Epithelial cell of prostate (primary cell): Measurements from ENCODE around the gene IL23R.
A peak's percentile ranks its signal among the peaks of the same experiment; 100 is the strongest.

Experiments used
- DNase-seq: peaks from one replicate; pipeline ENCODE4 v3.0.0-alpha.2; 2011; ENCODE audit warnings: low read depth, low spot score
- H3K27ac ChIP-seq: fragments of 450-650 bp; 2 replicates; pipeline ENCODE4 v1.5.1; 2017; ENCODE audit warnings: mild to moderate bottlenecking

The IL23R gene

DNA sequence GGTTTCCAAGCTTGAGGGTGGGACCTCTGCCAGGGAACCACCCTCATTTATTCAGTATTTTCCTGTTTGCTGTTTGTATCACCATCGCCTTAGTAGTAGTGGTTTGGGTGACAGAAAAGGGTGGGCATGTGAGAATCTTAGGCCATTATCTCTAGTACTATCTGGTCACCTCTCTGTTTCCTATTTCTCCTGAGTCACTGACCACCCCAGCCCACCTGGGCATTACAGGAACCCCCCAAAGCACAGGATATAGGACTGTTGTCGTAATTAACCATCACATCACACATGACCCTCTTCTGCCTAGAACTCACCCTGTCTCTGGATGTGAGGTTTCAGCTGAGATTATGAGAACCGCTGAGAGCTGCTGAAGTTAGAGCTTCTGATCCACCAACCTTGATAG, 60.4 kb downstream of the IL23R start:
- no peak for DNase-seq
- no peak overlapping the region for H3K27ac ChIP-seq

DNA sequence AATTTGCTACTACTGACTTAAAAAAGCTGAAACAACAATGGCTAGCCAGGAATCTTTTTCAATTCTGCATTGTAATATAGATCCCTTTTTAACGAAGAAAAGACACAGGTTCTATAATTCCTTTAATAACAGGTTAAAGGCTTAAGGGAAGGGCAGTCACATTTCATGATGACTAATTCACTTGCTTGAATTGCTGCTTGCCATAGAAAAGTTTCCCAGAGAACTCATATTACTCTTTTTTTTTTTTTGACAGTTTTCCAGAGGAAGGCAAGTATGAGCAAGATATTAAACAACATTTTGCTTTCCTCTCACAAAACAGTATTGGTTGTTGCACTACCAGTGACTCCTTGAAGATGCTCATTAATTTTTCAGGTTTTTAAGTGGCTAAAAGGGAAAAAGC, 60.9 kb downstream of the IL23R start:
- no peak overlapping the region for H3K27ac ChIP-seq

DNA sequence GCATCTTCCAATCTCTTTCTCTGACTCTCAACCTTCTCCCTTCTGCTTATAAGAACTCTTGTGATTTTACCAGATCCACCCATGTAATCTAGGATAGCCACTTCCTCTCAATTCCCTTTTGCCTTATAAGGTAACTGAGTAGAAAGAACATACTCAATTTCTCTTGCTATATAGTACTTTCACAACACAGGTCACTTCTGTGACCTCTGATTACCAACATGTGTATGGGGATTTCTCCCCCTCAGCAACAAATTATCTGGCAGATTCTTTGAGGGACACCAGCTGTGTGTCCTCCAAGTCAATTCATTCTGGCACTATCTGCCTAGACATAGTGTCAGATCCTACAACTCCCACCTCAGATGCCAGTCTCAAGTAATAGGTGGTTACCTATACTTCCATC, 62.5 kb downstream of the IL23R start:
- H3K27ac ChIP-seq, result no peak overlapping the region
- DNase-seq, result no peak

More for the DNA sequence above, 60.9 kb downstream of the IL23R start:
- DNase-seq, result peak; percentile 43

DNA sequence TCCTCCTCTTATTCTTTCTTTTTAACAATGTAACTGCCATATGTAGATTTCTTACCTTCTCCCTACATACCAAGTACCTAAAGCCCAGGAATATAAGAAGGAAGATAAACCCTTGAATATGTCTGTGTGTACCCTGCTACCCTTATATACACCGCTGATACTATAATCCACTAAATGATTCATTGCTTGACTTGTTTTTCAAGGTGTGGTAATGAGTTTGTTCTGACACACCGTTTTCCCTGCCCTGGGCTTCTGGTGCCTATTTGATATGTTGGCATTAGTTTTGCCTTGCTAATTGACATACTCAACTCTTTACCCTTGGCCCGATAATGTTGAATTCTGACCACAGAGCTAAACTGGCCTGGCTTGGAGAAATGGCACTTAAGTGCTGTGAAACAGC, 64.3 kb downstream of the IL23R start:
- peak; percentile 74 for DNase-seq
- peak overlapping the region; percentile 62 for H3K27ac ChIP-seq

DNA sequence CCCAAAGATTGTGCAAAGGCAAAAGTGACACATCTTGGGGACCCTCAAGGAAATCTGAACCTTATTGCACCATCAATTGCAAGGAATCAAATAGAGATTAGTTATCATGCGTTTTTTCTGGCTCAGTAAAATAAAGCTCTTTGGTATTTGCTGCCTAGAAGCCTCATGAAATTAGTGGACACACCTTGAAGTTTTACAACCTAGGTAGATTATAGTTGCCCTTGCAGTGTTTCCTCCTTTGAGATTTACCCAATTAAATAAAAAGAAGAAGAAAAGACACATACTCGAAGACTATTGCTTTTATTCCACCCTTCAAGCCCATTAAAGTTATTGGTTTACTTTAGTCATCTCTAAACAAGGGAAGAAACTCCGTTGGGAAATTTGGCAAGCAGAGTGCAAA, 70.0 kb downstream of the IL23R start:
- DNase-seq, result no peak

DNA sequence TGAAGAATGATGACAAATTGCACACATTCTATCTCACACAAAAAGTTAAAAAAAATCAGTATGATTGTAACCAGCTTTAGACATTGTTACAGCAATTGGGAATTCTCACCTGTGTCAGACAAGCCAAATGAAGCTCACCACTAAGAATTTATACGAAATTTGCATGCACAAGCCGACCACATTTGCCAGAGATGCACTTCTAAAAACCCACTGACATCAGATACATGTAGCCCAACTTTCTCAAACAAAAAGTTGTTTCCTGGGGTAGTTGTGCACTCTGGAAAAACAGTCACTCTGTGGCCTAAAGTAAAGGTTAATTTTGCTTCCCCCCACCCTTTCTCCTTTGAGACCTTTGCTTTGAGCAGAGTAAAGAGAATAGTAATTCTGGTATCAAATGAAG, 73.5 kb downstream of the IL23R start:
- DNase-seq, result no peak
- no peak overlapping the region for H3K27ac ChIP-seq

More for the DNA sequence above, 70.0 kb downstream of the IL23R start:
- H3K27ac ChIP-seq, result no peak overlapping the region

DNA sequence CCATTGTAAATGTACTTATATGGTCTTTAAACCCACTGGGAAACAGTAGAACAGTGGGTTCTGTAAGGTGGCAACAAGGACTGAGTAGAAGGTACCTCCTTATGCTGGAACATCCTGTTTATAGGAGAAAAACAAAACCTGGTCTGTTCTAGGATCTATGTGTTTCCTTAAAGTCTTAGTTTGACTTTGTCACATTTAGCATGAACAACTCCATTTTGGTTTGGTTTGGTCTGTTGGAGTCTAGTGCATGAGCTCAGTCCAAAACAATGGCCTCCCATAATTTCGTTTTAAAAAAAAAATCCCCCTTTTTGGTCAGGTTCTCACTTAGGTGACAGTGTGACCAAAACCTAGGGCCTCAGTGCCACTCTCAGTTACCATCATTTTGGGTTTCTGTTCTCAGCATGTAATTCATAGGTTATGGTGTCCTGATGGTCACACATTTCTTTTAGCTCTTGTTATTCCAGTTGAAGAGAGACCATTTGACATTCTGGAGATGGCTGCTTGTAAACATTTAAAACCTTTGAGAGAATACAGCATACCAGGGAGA, 75.0 kb downstream of the IL23R start:
- DNase-seq, result no peak
- H3K27ac ChIP-seq, result no peak overlapping the region

DNA sequence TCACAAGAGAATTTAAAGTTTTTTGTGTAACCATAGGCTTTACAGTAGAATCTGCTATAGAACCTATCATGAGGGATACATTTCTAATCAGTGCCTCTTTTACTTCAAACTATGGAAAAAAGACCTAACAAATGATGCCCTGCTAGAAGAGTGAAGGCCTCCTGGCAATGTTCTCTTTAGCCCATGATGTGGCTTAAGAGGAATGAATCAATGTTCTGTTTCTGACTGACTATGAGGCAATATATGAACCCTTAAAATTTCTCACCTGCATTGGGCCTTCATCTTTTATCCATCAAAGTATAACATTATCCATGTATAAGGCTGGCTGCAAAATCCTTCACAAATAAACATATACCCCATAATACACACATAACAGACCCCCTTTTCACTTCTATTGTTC, 75.8 kb downstream of the IL23R start:
- no peak overlapping the region for H3K27ac ChIP-seq
- no peak for DNase-seq

DNA sequence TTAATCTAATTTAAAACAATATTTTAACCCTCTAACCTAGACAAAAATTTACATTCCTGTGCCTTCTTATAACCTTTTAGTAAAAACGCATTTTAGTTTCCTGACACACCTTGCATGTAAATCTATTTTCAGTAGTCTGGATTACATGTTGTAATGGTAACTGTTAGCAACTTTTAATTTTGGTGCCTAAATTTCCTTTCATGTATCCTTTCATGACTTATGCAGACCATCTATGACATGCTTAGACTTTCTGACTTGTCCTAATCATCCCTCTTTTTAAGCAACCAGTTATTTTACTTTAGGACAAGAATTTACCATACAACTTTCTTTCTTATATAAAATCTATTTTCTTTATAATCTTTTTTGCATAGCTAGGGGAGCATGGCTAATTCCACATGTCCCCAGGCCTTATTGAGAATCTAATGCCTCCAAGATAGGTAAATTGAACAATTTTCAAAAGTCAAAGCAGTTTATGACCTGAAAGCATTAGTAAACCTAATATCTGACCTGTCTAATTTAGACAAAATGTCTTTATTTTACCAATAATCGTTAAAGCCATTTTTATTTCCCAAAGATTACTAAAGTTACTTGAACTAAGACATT, 83.9 kb downstream of the IL23R start:
- DNase-seq, result no peak

DNA sequence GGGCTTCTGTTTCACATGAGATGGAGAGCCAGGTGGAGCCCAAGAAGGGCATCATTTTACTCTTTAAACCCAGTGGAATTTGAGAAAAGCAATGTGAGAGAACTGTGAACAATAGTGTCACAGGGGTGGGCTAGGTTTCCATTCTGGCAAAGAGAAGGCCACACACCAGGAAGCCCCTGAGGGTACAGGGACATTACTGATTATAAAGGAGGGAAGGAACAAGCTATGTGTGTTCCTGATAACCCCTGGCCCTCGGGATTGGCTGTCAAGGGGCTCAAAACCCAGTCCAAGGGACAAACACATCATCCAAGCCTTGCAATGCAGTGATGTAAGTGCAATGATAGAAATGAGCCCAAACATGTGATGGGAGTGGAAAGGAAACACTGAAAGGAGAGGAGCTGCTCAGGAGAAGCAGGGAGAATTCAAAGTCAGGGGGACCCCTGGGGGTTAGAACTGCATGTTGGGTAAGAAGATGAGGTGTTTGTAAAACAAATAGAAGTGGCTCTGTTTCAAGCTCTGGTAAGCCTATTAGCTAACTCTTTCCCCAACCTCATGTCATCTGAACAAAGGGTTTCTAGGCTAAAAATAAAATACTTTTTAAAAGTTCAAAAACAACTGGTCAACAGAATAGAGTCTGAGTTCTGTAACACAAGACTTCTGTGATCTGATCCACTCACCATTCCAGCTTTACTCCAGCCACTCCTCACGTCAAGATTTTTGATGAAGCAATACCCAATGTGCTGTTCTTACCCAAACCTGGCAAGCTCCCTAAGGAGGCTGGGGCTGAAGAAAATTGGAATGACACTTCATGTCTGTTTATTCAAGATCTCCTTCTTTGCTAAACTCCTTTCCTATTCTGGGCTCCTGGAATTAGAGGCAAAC, 90.3 kb downstream of the IL23R start:
- no peak overlapping the region for H3K27ac ChIP-seq

More for the DNA sequence above, 83.9 kb downstream of the IL23R start:
- no peak overlapping the region for H3K27ac ChIP-seq

DNA sequence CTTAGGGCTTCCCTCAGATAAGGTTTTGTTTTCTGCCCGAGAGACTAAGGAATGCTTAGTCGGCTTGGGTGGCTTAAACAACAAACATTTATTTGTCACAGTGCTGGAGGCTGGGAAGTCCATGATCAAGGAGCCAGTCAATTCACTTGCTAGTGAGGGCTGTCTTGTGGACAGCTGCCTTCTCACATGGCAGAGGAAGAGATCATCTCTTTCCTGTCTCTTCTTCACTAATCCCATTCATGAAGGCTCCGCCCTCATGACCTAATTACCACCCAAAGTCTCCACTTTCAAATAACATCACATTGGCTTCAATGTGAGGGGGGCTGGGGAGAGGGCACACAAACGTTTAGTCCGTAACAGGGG, 90.9 kb downstream of the IL23R start:
- DNase-seq, result no peak
- no peak overlapping the region for H3K27ac ChIP-seq

More for the DNA sequence above, 90.3 kb downstream of the IL23R start:
- DNase-seq, result no peak

DNA sequence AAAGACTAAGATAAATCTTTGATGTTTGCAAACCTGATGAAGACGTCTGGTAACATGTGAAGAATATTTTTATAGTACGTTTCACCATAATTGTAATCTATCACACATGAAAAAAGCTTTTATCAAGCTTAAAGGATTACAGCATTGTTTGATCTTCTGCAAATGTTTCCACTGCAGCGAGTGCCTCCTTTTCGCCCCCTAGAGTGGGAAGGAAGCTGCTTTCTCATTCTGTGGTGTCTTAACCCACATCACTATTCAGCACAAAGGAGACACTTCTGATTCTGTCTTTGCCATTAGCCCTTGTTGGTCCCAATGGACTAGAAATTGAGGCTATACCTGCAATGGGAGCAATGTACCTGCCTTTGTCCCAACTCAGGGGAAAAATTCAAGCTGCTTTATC, 95.4 kb downstream of the IL23R start:
- no peak overlapping the region for H3K27ac ChIP-seq
- no peak for DNase-seq

DNA sequence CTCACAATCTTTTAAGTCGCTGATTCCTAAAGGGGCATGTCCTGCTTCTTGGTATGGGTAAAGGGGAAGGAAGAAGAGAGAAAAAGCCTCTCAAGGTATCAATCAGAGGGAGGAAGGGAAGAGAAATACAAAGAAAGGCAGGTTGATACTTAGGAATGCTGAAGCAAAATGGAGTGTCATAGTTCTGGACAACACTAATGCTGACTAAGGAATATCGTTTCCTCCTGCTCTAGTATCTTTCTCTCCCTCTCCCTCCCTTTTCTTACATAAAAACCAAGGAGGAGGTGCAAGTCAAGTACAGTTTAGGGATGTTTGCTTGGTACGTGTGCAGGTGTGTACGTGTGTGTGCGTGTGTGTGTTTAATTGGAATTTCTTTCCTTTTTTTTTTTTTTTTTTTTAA, 96.5 kb downstream of the IL23R start:
- no peak for DNase-seq
- no peak overlapping the region for H3K27ac ChIP-seq

DNA sequence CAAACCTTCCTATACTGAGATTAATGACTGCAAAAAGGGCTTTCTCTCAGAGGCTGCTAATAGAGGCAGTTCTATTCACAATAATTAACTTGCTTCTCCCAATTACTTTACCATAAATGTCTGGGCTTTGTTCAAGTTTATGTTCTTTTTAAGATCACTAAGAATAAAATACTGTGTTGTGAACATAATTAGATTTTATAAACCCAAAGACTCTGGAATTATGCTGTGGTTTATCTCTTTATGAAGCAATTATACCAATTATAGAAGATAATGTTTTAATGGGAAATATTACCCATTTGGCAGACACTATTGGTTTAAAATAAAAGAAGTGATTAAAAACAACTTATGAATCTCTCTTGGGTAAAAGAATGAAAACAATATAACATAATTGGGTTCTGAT, 97.9 kb downstream of the IL23R start:
- no peak for DNase-seq
- H3K27ac ChIP-seq, result no peak overlapping the region

DNA sequence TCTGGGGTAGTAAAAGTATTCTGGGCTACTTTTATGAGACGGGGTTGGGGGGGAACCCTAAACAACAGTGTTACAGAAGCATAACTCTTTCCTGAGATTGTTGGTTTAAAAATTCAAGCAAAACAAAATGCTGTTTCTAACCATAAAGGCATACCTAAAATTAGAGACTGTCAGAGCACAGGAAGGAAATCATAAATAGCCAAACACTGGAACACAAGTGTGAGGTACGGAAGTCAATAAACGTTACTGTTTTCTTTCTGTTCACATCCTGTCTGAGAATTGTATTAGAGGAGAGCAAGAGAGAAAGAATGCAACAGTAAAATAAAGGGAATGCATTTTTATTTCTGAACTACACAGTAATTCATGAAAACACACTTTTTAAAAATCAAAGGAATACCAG, 98.6 kb downstream of the IL23R start:
- DNase-seq, result no peak
- H3K27ac ChIP-seq, result no peak overlapping the region

DNA sequence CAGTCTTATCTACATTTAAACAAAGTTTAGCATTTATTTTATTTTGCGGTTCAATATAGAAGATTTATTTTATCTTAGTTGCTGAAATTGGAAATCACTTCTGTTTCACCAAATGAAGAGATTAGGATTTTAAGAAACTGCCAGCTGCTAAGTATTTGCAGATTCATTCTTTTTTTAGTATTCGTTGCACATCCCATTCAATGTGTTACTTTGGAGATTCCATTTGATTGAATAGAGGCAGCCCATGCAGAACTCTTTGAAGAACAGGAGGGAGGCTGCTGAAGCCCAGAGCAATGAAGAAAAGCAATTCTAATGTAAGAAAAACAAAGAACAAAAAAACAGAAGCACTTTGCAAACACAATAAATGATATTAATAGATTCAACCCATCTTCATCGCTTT, 102.8 kb downstream of the IL23R start:
- DNase-seq, result no peak
- H3K27ac ChIP-seq, result no peak overlapping the region

DNA sequence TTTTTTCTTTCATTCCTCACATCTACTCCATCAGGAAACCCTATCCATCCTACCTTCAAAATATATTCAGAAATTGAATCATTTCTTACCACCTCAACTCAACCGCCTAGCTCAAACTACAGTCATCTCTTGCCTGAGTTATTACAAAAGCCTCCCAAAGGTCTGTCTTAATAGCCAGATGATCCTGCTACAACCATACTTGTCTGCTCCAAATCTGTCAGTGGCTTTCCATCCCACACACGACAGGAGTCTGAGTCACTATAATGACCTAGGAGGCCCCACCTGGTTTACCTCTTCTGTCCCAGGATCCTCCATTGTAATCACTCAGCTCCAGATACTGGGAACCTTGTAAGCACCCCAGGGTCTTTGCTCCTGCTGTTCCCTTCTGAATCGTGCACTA, 104.3 kb downstream of the IL23R start:
- no peak overlapping the region for H3K27ac ChIP-seq
- DNase-seq, result no peak

DNA sequence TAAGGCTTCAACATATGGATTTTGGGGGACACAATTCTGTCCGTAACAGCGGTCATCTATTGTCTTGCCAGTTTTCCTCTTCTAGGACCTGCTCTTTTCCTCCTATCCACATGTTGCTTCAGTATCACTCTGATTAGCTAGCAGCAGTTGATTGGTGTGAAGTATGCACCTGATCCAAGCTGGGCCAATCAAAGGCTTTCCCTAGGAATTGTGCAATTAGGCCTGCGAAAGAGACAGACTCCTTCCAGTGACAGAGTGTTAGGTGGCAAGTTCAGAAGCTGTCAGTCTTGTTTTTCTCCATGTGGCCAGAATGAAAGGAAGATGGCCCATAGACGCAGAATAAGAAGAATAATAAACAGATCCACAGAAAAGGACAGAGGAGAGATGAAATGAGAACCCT, 107.3 kb downstream of the IL23R start:
- no peak overlapping the region for H3K27ac ChIP-seq
- no peak for DNase-seq

DNA sequence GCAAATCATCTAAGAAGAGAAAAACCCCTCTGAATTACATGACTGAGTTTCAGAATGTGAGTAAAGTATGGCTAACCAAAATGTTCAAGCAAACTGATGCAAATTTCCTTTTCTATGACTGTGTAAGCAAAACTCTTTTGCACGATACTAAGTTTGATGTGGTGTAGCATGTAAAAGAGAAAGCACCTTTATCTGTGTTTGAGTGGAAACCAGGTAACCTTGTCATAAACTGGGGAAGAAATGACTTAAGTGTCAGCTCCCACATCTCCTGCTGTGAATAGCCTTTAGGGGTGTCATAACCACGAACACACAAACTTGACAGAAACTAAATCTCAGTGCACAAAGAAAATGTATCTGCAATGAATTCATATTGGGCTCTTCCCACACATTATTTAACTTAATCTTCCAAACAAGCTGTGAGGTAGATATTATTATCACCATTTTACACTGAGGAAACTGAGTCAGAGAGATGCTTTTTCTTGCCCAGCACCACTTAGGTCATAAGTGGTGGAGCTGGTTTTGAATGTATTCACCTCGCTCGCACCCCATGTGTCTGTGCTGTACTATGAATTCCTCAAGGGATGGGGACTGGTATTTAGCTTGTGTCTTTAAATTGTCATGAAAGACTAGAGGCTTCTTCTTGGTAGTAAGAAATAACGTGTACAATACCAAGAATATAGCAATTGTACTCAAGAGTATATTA, 108.5 kb downstream of the IL23R start:
- DNase-seq, result no peak

DNA sequence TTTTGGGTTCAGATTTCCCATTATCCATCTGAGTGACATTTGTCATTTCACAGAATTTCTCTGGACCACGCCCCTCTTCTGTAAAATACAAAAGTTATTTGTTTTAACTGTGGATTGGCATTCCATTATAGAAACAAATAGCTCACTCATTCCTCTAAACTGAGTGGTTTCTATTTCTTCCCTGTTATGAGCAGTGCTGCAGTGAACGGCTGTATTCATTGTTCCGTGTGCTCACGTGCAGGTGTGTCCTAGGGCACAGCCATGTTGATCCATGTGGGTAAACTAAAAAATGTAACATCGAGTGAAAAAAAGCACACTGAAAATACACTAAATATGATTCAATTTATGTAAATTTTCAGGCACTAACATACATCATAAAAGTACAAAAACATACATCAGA, 114.4 kb downstream of the IL23R start:
- H3K27ac ChIP-seq, result no peak overlapping the region
- no peak for DNase-seq

More for the DNA sequence above, 108.5 kb downstream of the IL23R start:
- no peak overlapping the region for H3K27ac ChIP-seq

DNA sequence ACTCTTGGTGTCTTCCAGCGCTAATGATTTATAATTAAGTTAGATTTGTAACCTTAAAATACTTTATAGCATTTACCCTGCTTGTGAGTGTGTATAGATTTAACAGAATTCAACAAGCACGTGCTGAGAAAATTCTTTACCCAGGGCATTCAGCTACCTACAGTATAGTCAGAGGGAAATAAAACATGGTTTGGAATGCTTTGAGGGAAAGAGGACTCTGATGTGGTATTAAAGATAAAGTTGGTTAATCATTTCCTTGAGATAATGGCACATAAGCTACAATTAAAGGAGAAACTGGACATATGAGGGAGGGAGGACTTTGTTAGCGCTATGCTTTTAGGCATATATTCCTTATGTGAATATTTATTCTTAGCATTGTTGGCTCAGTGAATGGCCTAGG, 115.0 kb downstream of the IL23R start:
- no peak for DNase-seq
- H3K27ac ChIP-seq, result no peak overlapping the region
